ENCODE measurements around the gene CLN6.
"Not testable (repeated sequence)": the region's sequence is repeated elsewhere in the genome, so short reads cannot be mapped to it uniquely, and the experiment has no call there.

CLN6 gene

DNA sequence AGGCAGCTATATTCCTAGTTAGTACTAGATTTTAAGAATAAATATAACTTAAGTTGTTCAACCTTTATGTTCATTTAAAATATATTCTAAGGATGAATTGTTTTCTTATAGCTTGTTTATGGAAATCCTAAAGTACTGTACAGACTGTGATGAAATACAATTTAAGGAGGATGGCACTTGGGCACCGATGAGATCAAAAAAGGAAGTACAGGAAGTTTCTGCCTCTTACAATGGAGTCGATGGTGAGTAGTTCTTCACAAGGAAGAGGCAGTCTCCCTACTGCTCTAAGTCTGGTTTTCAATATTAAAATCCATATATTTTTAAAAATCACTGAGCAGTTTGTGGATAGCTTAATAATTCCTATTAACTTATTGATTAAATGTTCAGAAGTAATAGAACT is 54.0 kb downstream of the CLN6 start:
- DNase-seq (ENCODE audit: low spot score in 2 of 2) (no peak), ATAC-seq (no peak)
- Mint-ChIP-seq H3K9me3 (no peaks in the 10 kb centered on the region), H3K4me3 (no peak overlapping the region), H3K27ac (no peak overlapping the region), H3K36me3 (peaks cover 68% of the 10 kb centered on the region), H3K4me1 (no peaks in the 10 kb centered on the region)

DNA sequence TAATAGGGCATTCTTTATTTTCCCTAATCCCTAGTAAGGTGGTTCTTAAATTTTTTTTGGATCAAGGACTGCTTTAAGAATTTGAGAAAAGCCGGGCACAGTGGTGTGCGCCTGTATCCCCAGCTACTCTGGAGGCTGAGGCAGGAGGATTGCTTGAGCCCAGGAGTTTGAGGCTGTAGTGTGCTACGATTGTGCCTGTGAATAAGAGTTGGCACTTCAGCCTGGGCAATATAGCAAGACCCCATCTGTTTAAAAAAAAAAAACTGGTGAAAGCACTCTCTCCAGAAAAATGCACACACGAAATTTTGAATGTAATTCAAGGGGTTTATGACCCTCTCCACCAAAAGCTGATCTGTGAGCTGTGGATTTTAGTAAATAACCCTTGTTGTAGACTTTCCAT is 56.4 kb downstream of the CLN6 start:
- H3K4me3 Mint-ChIP-seq = no peak overlapping the region
- ATAC-seq = no peak
- no peak overlapping the region for H3K27ac Mint-ChIP-seq
- no peaks in the 10 kb centered on the region for H3K9me3 Mint-ChIP-seq
- no peaks in the 10 kb centered on the region for H3K4me1 Mint-ChIP-seq
- no peak for DNase-seq (ENCODE audit: low spot score in 2 of 2)
- peaks cover 47% of the 10 kb centered on the region for H3K36me3 Mint-ChIP-seq

DNA sequence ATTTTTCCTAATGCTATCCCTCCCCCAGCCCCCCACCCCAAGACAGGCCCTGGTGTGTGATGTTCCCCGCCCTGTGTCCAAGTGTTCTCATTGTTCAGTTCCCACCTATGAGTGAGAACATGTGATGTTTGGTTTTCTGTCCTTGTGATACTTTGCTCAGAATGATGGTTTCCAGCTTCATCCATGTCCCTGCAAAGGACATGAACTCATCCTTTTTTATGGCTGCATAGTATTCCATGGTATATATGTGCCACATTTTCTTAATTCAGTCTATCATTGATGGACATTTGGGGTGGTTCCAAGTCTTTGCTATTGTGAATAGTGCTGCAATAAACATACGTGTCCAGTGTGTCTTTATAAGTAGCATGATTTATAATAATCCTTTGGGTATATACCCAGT is 57.5 kb downstream of the CLN6 start:
- not testable (repeated sequence) for ATAC-seq; H3K4me3 Mint-ChIP-seq; H3K27ac Mint-ChIP-seq; H3K9me3 Mint-ChIP-seq; DNase-seq (ENCODE audit: low spot score in 2 of 2); H3K4me1 Mint-ChIP-seq
- peaks cover 47% of the 10 kb centered on the region for H3K36me3 Mint-ChIP-seq

DNA sequence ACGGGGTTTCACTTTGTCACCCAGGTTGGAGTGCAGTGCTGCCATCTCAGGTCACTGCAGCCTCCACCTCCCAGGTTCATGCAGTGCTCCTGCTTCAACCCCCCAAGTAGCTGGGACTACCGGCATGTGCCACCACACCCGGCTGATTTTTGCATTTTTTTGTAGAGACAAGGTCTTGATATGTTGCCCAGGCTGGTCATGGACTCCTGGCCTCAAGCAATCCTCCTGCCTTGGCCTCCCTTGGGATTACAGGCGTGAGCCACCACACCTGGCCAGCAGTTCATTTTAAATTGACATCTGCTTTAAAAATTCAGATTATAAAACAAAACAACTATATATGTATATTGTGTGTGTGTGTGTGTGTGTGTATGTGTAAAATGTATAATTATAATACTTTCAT is 62.7 kb downstream of the CLN6 start:
- DNase-seq (ENCODE audit: low spot score in 2 of 2) (no peak), ATAC-seq (no peak)
- peaks cover 62% of the 10 kb centered on the region for H3K36me3 Mint-ChIP-seq
- H3K27ac Mint-ChIP-seq = no peak overlapping the region
- H3K4me1 Mint-ChIP-seq = no peaks in the 10 kb centered on the region
- no peaks in the 10 kb centered on the region for H3K9me3 Mint-ChIP-seq
- no peak overlapping the region for H3K4me3 Mint-ChIP-seq

DNA sequence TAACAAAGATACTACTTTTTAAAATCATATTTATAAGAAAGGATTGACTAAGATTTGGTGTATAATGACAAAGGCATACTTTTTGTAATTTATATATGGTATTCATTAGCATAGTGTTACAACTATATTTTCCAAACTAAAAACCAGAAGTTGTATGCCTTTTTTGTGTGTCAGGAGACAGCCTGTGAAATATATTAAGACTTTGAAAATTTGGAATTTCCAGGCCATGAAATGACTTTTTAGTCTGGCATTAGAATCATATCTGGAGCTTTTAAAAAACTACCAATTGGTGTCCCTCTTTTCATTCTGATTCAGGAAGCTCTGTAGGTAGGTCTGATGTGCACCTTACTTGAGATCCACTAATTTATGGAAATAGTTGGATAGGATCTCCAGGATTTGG is 66.3 kb downstream of the CLN6 start:
- Mint-ChIP-seq H3K4me1 (no peaks in the 10 kb centered on the region), H3K4me3 (no peak overlapping the region), H3K27ac (no peak overlapping the region), H3K9me3 (no peaks in the 10 kb centered on the region), H3K36me3 (peaks cover 83% of the 10 kb centered on the region)
- ATAC-seq (no peak), DNase-seq (ENCODE audit: low spot score in 2 of 2) (no peak)

DNA sequence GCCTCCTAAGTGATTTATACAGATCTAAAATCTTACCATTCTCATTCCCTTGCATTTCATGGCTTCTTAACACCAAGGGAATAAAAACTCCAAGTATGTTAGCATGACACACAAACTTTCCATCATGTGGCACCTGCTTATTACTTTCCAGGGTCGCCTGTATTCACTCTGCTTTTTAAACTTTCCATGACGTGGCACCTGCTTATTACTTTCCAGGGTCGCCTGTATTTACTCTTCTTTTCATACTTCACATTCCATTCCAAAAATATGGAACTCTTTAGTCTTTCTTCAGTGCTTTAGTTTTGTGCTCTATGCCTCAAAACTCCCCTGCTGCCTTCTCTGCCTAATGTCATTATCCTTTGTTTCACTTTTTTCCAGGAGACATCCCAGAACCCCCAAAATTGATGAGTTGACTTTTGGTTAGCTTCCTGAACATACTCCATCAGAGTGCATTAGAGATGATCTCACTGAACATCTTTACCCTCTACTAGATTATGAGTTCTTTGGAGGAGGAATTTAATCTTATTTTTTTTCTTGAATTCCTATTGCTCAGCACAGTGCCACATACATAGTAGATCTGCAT is 71.4 kb downstream of the CLN6 start:
- no peak for ATAC-seq
- no peak overlapping the region for H3K27ac Mint-ChIP-seq
- H3K9me3 Mint-ChIP-seq = no peaks in the 10 kb centered on the region
- no peaks in the 10 kb centered on the region for H3K4me1 Mint-ChIP-seq
- DNase-seq (ENCODE audit: low spot score in 2 of 2) = no peak
- peaks cover 33% of the 10 kb centered on the region for H3K36me3 Mint-ChIP-seq
- H3K4me3 Mint-ChIP-seq = no peak overlapping the region

DNA sequence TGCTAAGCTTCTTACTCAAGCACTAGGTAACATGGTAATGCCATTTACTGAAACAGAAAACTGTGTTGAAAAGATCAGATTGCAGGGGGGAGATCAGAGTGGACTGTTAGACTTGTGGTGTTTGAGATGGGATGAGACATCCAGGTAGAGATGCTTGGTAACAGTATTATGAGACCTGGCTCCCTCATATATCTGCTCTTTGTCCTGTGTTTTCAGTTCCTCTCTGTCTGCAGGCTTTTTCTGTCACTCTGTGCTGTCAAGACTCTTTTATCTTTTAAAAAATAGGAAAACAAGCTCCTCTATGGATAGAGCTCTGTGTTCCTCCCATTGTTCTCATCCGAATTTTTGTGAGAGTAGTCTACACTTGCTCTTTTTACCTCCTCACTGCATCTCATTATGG is 72.5 kb downstream of the CLN6 start:
- Mint-ChIP-seq H3K27ac (no peak overlapping the region), H3K36me3 (peaks cover 33% of the 10 kb centered on the region), H3K9me3 (no peaks in the 10 kb centered on the region)

More for the DNA sequence above, 72.5 kb downstream of the CLN6 start:
- no peak for DNase-seq (ENCODE audit: low spot score in 2 of 2)
- H3K4me3 Mint-ChIP-seq = no peak overlapping the region
- no peaks in the 10 kb centered on the region for H3K4me1 Mint-ChIP-seq
- ATAC-seq = no peak
